Measurements from ENCODE around the gene ATF7.

ATF7 gene

GRCh38 chr12:53667080-53667479, 40.9 kb upstream of the ATF7 start:
- Histone ChIP-seq H2AFZ (ENCODE audit: low read depth, low read length) (no peak overlapping the region), H3K27me3 (ENCODE audit: insufficient read depth, low read length, poor library complexity) (no peaks in the 10 kb centered on the region), H4K20me1 (ENCODE audit: insufficient read depth, low read length) (peaks cover 28% of the 10 kb centered on the region; the same call in 1 of the 2 replicates), H3K36me3 (ENCODE audit: insufficient read depth, low read length) (peaks cover 88% of the 10 kb centered on the region), H3K4me2 (ENCODE audit: insufficient read depth, low read length) (no peak overlapping the region), H3K9ac (ENCODE audit: low read depth, low read length) (no peak overlapping the region), H3K9me3 (ENCODE audit: insufficient read depth, low read length, severe bottlenecking) (no peaks in the 10 kb centered on the region), H3K27ac (ENCODE audit: low read length) (no peak overlapping the region), H3K79me2 (ENCODE audit: insufficient read depth, low read length) (peaks cover 24% of the 10 kb centered on the region), H3K4me3 (ENCODE audit: low read depth in 1 of 2, low read length in 2 of 2) (no peak overlapping the region), H3K4me1 (ENCODE audit: insufficient read depth, low read length) (peaks cover 9% of the 10 kb centered on the region)
- TF ChIP-seq EZH2 (IDR thresholded peaks at IDR 0.05; ENCODE audit: borderline replicate concordance, low read depth, low read length, severe bottlenecking) (no peak), CTCF (IDR thresholded peaks at IDR 0.05; ENCODE audit: borderline replicate concordance, extremely low read depth, low read length, poor library complexity, severe bottlenecking) (no peak)
- DNase-seq (no peak), ATAC-seq (ENCODE audit: insufficient read depth, low read depth) (no peak)

GRCh38 chr12:53664936-53665335, 38.8 kb upstream of the ATF7 start:
- Histone ChIP-seq H3K36me3 (ENCODE audit: insufficient read depth, low read length) (peaks cover 67% of the 10 kb centered on the region), H3K79me2 (ENCODE audit: insufficient read depth, low read length) (peaks cover 5% of the 10 kb centered on the region), H3K4me1 (ENCODE audit: insufficient read depth, low read length) (no peaks in the 10 kb centered on the region), H2AFZ (ENCODE audit: low read depth, low read length) (no peak overlapping the region), H3K27ac (ENCODE audit: low read length) (no peak overlapping the region), H4K20me1 (ENCODE audit: insufficient read depth, low read length) (peaks cover 17% of the 10 kb centered on the region; the same call in 1 of the 2 replicates), H3K9ac (ENCODE audit: low read depth, low read length) (no peak overlapping the region), H3K9me3 (ENCODE audit: insufficient read depth, low read length, severe bottlenecking) (no peaks in the 10 kb centered on the region), H3K4me2 (ENCODE audit: insufficient read depth, low read length) (no peak overlapping the region), H3K4me3 (ENCODE audit: low read depth in 1 of 2, low read length in 2 of 2) (no peak overlapping the region), H3K27me3 (ENCODE audit: insufficient read depth, low read length, poor library complexity) (no peaks in the 10 kb centered on the region)
- no peak for ATAC-seq (ENCODE audit: insufficient read depth, low read depth)
- TF ChIP-seq EZH2 (IDR thresholded peaks at IDR 0.05; ENCODE audit: borderline replicate concordance, low read depth, low read length, severe bottlenecking) (no peak), CTCF (IDR thresholded peaks at IDR 0.05; ENCODE audit: borderline replicate concordance, extremely low read depth, low read length, poor library complexity, severe bottlenecking) (no peak)
- DNase-seq: no peak

- Histone ChIP-seq H3K9me3 (ENCODE audit: insufficient read depth, low read length, severe bottlenecking) (no peaks in the 10 kb centered on the region), H4K20me1 (ENCODE audit: insufficient read depth, low read length) (peaks cover 10% of the 10 kb centered on the region; the same call in 1 of the 2 replicates), H3K4me1 (ENCODE audit: insufficient read depth, low read length) (no peaks in the 10 kb centered on the region), H3K79me2 (ENCODE audit: insufficient read depth, low read length) (no peaks in the 10 kb centered on the region), H3K27ac (ENCODE audit: low read length) (no peak overlapping the region), H2AFZ (ENCODE audit: low read depth, low read length) (no peak overlapping the region), H3K9ac (ENCODE audit: low read depth, low read length) (no peak overlapping the region), H3K27me3 (ENCODE audit: insufficient read depth, low read length, poor library complexity) (no peaks in the 10 kb centered on the region), H3K36me3 (ENCODE audit: insufficient read depth, low read length) (peaks cover 59% of the 10 kb centered on the region), H3K4me2 (ENCODE audit: insufficient read depth, low read length) (no peak overlapping the region), H3K4me3 (ENCODE audit: low read depth in 1 of 2, low read length in 2 of 2) (no peak overlapping the region)
- no peak for TF ChIP-seq CTCF (IDR thresholded peaks at IDR 0.05; ENCODE audit: borderline replicate concordance, extremely low read depth, low read length, poor library complexity, severe bottlenecking)
- TF ChIP-seq EZH2 (IDR thresholded peaks at IDR 0.05; ENCODE audit: borderline replicate concordance, low read depth, low read length, severe bottlenecking): no peak
- DNase-seq: no peak
- ATAC-seq (ENCODE audit: insufficient read depth, low read depth): no peak
Observed at GRCh38 chr12:53664191-53664590, 38.0 kb upstream of the ATF7 start.

GRCh38 chr12:53660041-53660440, 33.9 kb upstream of the ATF7 start:
- H3K9me3 ChIP-seq (ENCODE audit: insufficient read depth, low read length, severe bottlenecking): no peaks in the 10 kb centered on the region
- H3K9ac ChIP-seq (ENCODE audit: low read depth, low read length): no peak overlapping the region
- H3K4me2 ChIP-seq (ENCODE audit: insufficient read depth, low read length): no peak overlapping the region
- no peaks in the 10 kb centered on the region for H3K4me1 ChIP-seq (ENCODE audit: insufficient read depth, low read length)
- 0 out of 2 replicates have a peak, but pooled peaks cover 5% of the 10 kb centered on the region for H4K20me1 ChIP-seq (ENCODE audit: insufficient read depth, low read length)
- H3K36me3 ChIP-seq (ENCODE audit: insufficient read depth, low read length): peaks cover 22% of the 10 kb centered on the region
- no peak overlapping the region for H2AFZ ChIP-seq (ENCODE audit: low read depth, low read length)
- DNase-seq: no peak
- no peak overlapping the region for H3K27ac ChIP-seq (ENCODE audit: low read length)
- no peak overlapping the region for H3K4me3 ChIP-seq (ENCODE audit: low read depth in 1 of 2, low read length in 2 of 2)
- no peak for ATAC-seq (ENCODE audit: insufficient read depth, low read depth)
- no peaks in the 10 kb centered on the region for H3K27me3 ChIP-seq (ENCODE audit: insufficient read depth, low read length, poor library complexity)
- H3K79me2 ChIP-seq (ENCODE audit: insufficient read depth, low read length): no peaks in the 10 kb centered on the region
- no peak for TF ChIP-seq CTCF (IDR thresholded peaks at IDR 0.05; ENCODE audit: borderline replicate concordance, extremely low read depth, low read length, poor library complexity, severe bottlenecking)
- no peak for TF ChIP-seq EZH2 (IDR thresholded peaks at IDR 0.05; ENCODE audit: borderline replicate concordance, low read depth, low read length, severe bottlenecking)

All from DND-41 (cell line).